HepG2 (cell line): ENCODE measurements around the gene WDR48.

Experiments
- AGO1 ChIP-seq: fragments of 200-400 bp; formaldehyde crosslinking; IDR thresholded peaks from 2 replicates; pipeline ENCODE4 v1.6.1; 2017; ENCODE audit warnings: mild to moderate bottlenecking, low read depth, low read length, moderate library complexity; ENCODE audit not compliant: poor library complexity, severe bottlenecking
- EHMT2 ChIP-seq: fragments of 200-600 bp; sonication (generic); IDR thresholded peaks from 2 replicates; pipeline ENCODE4 v1.7.0; 2017; ENCODE audit warnings: antibody characterized with exemption, low read depth, low read length, borderline replicate concordance
- NFIC ChIP-seq: IDR thresholded peaks from 2 replicates; pipeline ENCODE4 v1.6.1; 2012; ENCODE audit warnings: mild to moderate bottlenecking, low read length, inconsistent platforms
- NR2F2 ChIP-seq: IDR thresholded peaks from 2 replicates; pipeline ENCODE4 v1.6.1; 2012; ENCODE audit warnings: low read depth, inconsistent platforms, borderline replicate concordance
- POLR2A ChIP-seq, 2 experiments: IDR thresholded peaks; 2 replicates each; pipeline ENCODE4 v1.6.1; 2011; ENCODE audit warnings: low read depth in 2 of 2, low read length in 2 of 2, mild to moderate bottlenecking in 1 of 2, moderate library complexity in 1 of 2; ENCODE audit not compliant: insufficient read depth in 1 of 2
- RXRA ChIP-seq: sonication (generic); formaldehyde crosslinking; IDR thresholded peaks from 2 replicates; pipeline ENCODE4 v1.5.1; 2020; ENCODE audit warnings: missing genetic modification reagents
- ZNF124 ChIP-seq: sonication (generic); formaldehyde crosslinking; IDR thresholded peaks from 2 replicates; pipeline ENCODE4 v1.4.0; 2020; ENCODE audit warnings: missing genetic modification reagents
- ZNF20 ChIP-seq: sonication (generic); formaldehyde crosslinking; IDR thresholded peaks from 2 replicates; pipeline ENCODE4 v1.4.0; 2020; ENCODE audit warnings: mild to moderate bottlenecking, moderate library complexity, missing genetic modification reagents
- ZNF704 ChIP-seq: sonication (generic); formaldehyde crosslinking; IDR thresholded peaks from 2 replicates; pipeline ENCODE4 v1.8.1; 2023; ENCODE audit warnings: mild to moderate bottlenecking, inconsistent platforms, moderate library complexity, missing genetic modification reagents, borderline replicate concordance
- ZNF737 ChIP-seq: sonication (generic); formaldehyde crosslinking; IDR thresholded peaks from 2 replicates; pipeline ENCODE4 v1.5.0; 2020; ENCODE audit warnings: missing genetic modification reagents, mild to moderate bottlenecking, borderline replicate concordance

DNA sequence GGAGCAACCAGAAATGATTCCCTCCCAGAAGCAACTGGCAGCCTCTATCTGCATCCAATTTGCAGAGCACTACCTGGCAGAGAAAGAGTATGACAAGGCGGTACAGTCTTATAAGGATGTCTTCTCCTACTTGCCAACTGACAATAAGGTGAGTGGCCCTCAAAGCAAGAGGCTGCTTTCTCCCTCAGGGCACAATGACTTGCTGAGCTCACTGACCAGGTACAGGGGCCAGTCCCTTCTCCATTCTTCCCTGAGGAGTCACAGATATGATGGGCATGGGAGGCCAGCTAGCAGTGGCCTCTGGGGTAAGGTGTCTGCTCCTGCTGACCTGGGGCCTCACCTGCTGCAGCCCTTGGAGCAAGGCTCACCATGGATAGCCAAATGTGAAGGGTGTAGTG lies 81.3 kb downstream of the WDR48 start:
- TF ChIP-seq ZNF20 (CRISPR knock-in tag) (no peak), ZNF704 (CRISPR knock-in tag) (no peak), ZNF737 (CRISPR knock-in tag) (no peak), POLR2A (IDR thresholded peaks at IDR 0.05; ENCODE audit: insufficient read depth in 1 of 2, low read depth in 2 of 2, low read length in 2 of 2) (no peak), ZNF124 (CRISPR knock-in tag) (no peak), NFIC (no peak), RXRA (no peak), NR2F2 (no peak), AGO1 (no peak), EHMT2 (no peak)
